Hepatocyte (in vitro differentiated cells): ENCODE data around the gene TNIP3.

ENCODE experiments used
- EZH2phosphoT487 ChIP-seq: fragments of 200-600 bp; sonication (generic); IDR thresholded peaks from one replicate; pipeline ENCODE4 v1.6.1; 2018; ENCODE audit warnings: antibody characterized with exemption, mild to moderate bottlenecking, low read depth, moderate library complexity; ENCODE audit not compliant: unreplicated experiment, severe bottlenecking
- TF ChIP-seq, protein P1 (sequence below): fragments of 200-600 bp; sonication (generic); IDR thresholded peaks from 2 replicates; pipeline ENCODE4 v1.5.1; 2016; ENCODE audit warnings: antibody characterized with exemption, mild to moderate bottlenecking; ENCODE audit not compliant: poor library complexity

DNA sequence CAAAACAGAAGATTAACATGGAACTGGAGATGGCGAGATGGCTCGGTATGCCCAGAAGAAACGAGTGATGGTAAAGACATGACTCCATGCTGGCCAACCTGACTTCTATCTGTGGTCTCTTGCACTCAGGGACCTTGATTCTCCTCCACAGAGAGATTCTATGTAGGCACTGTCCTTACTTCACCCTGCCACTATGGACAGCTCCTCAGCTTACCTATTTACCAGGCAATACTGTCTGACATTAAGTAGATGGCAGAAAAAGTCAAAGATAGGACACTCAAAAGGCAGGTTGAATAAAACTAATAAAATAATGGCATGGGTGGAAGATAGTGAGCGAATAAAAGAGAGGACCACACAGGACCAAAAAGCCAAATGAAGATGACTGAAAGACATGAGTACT is 56.6 kb downstream of the TNIP3 start:
- no peak for TF ChIP-seq EZH2phosphoT487
- TF ChIP-seq, protein P1, sequence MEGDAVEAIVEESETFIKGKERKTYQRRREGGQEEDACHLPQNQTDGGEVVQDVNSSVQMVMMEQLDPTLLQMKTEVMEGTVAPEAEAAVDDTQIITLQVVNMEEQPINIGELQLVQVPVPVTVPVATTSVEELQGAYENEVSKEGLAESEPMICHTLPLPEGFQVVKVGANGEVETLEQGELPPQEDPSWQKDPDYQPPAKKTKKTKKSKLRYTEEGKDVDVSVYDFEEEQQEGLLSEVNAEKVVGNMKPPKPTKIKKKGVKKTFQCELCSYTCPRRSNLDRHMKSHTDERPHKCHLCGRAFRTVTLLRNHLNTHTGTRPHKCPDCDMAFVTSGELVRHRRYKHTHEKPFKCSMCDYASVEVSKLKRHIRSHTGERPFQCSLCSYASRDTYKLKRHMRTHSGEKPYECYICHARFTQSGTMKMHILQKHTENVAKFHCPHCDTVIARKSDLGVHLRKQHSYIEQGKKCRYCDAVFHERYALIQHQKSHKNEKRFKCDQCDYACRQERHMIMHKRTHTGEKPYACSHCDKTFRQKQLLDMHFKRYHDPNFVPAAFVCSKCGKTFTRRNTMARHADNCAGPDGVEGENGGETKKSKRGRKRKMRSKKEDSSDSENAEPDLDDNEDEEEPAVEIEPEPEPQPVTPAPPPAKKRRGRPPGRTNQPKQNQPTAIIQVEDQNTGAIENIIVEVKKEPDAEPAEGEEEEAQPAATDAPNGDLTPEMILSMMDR, result no peak
